Measurements from ENCODE around the gene TLCD1. TPM values are rescaled to one million over a fixed set of nuclear protein-coding genes. Genes with fewer than 3 reads are reported as not detected.

The TLCD1 gene
- total and polyA plus RNA-seq, 2 experiments from 2014 or later, result 26.5 to 47.0 TPM

- H3K79me2 ChIP-seq (replicated peaks; ENCODE audit: insufficient read depth), result no peaks in the 10 kb centered on the region
- H3K4me2 ChIP-seq, result no peak overlapping the region
- no peak overlapping the region for H2AFZ ChIP-seq
- H3K36me3 Mint-ChIP-seq (ENCODE audit: low read depth), result peaks cover 97% of the 10 kb centered on the region
- no peak for DNase-seq (ENCODE audit: low spot score)
- no peaks in the 10 kb centered on the region for H3K9me2 ChIP-seq (ENCODE audit: insufficient read depth)
- H3F3A ChIP-seq (replicated peaks; ENCODE audit: low read depth), result 0 out of 2 replicates have a peak, but pooled peaks cover 2% of the 10 kb centered on the region
- peaks cover 2% of the 10 kb centered on the region for H4K20me1 ChIP-seq (replicated peaks; ENCODE audit: insufficient read depth)
- no peaks in the 10 kb centered on the region for H3K4me1 Mint-ChIP-seq
- H3K27ac ChIP-seq (ENCODE audit: low read depth), result no peak overlapping the region
- no peaks in the 10 kb centered on the region for H3K27me3 ChIP-seq (ENCODE audit: insufficient read depth)
- H3K27ac Mint-ChIP-seq, result no peak overlapping the region
- H3K9me3 Mint-ChIP-seq, result no peaks in the 10 kb centered on the region
- peaks cover 4% of the 10 kb centered on the region for H3K27me3 Mint-ChIP-seq (ENCODE audit: insufficient read depth, low read depth, poor library complexity)
- no peak overlapping the region for H3K4me3 Mint-ChIP-seq
- H3K4me3 ChIP-seq, result no peak overlapping the region
- H3K36me3 ChIP-seq (ENCODE audit: insufficient read depth), result peaks cover 77% of the 10 kb centered on the region
- no peaks in the 10 kb centered on the region for H3K4me1 ChIP-seq (ENCODE audit: insufficient read depth)
- ATAC-seq, result no peak
- TF ChIP-seq POLR2AphosphoS5 (IDR thresholded peaks at IDR 0.05; ENCODE audit: low read depth), result no peak
- no peak for TF ChIP-seq JUNB (IDR thresholded peaks at IDR 0.05; ENCODE audit: unreplicated experiment)
- TF ChIP-seq CREB1 (CRISPR knock-in tag; IDR thresholded peaks at IDR 0.05; ENCODE audit: low read depth), result no peak
- no peak for TF ChIP-seq NANOG (IDR thresholded peaks at IDR 0.05; ENCODE audit: borderline replicate concordance)
- no peak for TF ChIP-seq ZNF331 (CRISPR knock-in tag; IDR thresholded peaks at IDR 0.05; ENCODE audit: low read depth)
- TF ChIP-seq ZNF114 (CRISPR knock-in tag; IDR thresholded peaks at IDR 0.05), result no peak
- TF ChIP-seq, protein P1, sequence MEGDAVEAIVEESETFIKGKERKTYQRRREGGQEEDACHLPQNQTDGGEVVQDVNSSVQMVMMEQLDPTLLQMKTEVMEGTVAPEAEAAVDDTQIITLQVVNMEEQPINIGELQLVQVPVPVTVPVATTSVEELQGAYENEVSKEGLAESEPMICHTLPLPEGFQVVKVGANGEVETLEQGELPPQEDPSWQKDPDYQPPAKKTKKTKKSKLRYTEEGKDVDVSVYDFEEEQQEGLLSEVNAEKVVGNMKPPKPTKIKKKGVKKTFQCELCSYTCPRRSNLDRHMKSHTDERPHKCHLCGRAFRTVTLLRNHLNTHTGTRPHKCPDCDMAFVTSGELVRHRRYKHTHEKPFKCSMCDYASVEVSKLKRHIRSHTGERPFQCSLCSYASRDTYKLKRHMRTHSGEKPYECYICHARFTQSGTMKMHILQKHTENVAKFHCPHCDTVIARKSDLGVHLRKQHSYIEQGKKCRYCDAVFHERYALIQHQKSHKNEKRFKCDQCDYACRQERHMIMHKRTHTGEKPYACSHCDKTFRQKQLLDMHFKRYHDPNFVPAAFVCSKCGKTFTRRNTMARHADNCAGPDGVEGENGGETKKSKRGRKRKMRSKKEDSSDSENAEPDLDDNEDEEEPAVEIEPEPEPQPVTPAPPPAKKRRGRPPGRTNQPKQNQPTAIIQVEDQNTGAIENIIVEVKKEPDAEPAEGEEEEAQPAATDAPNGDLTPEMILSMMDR (conservative IDR thresholded peaks at IDR 0.05; ENCODE audit: low read depth in 2 of 2), result no peak
- no peak for TF ChIP-seq EZH2phosphoT487 (IDR thresholded peaks at IDR 0.05; ENCODE audit: unreplicated experiment)
- no peak for TF ChIP-seq REST (IDR thresholded peaks at IDR 0.05; ENCODE audit: unreplicated experiment)
- no peak for TF ChIP-seq EZH2 (IDR thresholded peaks at IDR 0.05; ENCODE audit: low read depth, unreplicated experiment)
- no peak for TF ChIP-seq ZNF462 (CRISPR knock-in tag; IDR thresholded peaks at IDR 0.05)
- TF ChIP-seq STAT1 (IDR thresholded peaks at IDR 0.05; ENCODE audit: unreplicated experiment), result no peak
- TF ChIP-seq ETS1 (IDR thresholded peaks at IDR 0.05), result no peak
Observed at GRCh38 chr17:28689011-28689410, 37.0 kb downstream of the TLCD1 start.

Data from GM23338 (cell line).